ENCODE results near the gene AVPR2.

DNA sequence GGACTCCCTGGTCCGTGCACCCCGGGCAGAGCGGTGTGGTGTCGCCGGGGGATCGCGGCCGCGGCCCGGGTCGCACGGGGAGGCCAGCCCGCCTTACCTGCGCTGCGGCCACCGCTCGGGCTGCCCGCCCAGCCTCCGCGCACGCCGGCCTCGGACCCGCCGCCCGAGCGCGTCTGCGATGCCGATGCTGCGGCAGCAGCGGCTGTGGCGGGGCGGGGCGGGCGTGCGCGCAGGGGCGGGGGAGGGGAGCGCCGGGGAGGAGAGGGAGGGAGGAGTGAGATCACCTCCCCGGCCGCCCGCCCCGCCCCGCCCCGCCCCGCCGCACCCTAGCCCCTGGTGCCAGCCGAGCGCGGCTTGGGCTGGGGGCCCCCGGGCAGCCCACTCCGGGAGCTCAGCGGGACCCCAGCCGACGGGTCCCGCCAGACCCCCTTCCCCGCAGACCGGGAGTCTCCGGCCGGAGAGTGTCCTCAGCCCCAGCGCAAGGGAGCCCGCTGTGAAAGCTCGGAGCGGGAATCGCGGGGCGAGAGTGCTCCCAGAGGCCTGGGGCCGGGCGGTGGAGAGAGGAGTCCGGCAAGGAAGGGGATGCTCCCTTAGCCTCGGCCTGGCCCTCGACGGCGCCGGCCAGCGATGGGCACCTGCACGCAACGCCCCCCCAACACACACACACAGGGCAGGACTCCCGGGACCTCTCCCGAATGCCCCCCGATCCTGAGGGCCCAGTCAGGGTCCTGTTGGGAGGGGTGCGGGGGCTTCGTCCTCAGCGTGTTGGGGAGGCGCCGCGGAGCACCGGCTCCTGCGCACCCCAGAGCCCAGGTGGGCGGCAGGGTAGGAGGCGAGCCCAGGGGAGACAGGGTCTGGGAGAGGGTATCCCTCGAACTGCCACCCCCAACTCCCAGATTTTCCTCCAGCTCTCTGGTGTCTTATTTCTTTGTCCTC, 18.2 kb upstream of the AVPR2 start, which contains the start of gene L1CAM:
- TF ChIP-seq, protein P1, sequence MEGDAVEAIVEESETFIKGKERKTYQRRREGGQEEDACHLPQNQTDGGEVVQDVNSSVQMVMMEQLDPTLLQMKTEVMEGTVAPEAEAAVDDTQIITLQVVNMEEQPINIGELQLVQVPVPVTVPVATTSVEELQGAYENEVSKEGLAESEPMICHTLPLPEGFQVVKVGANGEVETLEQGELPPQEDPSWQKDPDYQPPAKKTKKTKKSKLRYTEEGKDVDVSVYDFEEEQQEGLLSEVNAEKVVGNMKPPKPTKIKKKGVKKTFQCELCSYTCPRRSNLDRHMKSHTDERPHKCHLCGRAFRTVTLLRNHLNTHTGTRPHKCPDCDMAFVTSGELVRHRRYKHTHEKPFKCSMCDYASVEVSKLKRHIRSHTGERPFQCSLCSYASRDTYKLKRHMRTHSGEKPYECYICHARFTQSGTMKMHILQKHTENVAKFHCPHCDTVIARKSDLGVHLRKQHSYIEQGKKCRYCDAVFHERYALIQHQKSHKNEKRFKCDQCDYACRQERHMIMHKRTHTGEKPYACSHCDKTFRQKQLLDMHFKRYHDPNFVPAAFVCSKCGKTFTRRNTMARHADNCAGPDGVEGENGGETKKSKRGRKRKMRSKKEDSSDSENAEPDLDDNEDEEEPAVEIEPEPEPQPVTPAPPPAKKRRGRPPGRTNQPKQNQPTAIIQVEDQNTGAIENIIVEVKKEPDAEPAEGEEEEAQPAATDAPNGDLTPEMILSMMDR (IDR thresholded peaks at IDR 0.05): no peak
- no peak for TF ChIP-seq POLR2A (IDR thresholded peaks at IDR 0.05)
